Measurements from ENCODE around the gene EFL1. TPM values are rescaled to one million over a fixed set of nuclear protein-coding genes. Genes with fewer than 3 reads are reported as not detected.

Gene EFL1
- total RNA-seq, 4 donors from 2014 or later = 12.9 to 25.1 (median 15.2) TPM

DNA sequence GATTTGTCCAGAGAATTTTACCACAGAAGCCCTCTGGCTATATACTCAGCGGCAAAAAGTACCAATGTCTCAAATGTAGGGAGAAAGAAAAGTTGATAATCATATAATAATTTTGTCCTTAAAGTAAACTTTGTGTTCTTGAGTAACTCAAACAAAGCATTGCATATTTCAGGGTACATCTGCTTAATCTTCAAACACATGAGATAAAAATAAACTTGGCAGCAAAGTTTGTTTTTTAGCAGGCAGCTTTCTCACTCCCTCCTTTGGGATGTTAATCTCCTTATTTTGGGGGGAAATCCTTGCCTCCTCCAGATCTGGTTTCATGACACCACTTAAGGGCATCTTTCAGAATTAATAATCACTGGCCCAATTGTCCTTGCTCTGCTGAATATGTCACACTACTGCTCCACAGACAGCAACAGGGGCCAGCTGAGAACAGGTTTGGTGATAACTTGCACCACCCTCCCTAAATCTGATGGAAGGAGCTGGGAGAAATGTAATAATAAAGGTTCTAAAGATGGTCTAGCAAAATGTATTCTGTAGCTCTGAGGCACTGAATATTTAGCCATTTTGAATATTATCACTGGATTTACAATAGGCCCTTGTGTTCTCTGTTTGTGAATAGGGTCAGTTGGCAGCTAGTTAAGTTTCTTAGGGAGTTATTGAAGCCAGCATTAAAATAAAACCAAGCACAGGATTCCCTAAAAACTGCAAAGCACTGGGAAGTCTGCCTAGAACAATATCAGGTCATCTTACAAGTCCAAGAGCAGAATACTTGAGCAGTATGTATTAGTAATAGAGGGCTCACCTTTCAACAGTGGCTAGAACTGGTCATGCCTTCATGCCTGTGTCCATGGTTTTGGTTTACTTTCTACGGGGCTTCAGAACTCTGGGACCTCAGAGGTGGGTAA lies 79.2 kb downstream of the EFL1 start:
- peak; percentile 96 to 98 for ATAC-seq
- Histone ChIP-seq H3K4me1 (peaks cover 23 to 26% of the 10 kb centered on the region in 2 donors), H3K9me3 (no peaks in the 10 kb centered on the region), H3K27ac (peak overlapping the region; percentile 74 to 85 (median 76)), H3K27me3 (no peaks in the 10 kb centered on the region), H3K36me3 (no peaks in the 10 kb centered on the region), H3K4me3 (peak overlapping the region in 2 of 4 donors; percentile 13 to 21)
- in situ Hi-C loops (cut with MboI; ENCODE audit: low sequenced_read_pairs in 4 of 4) = no loop called here
- TF ChIP-seq, protein P1, sequence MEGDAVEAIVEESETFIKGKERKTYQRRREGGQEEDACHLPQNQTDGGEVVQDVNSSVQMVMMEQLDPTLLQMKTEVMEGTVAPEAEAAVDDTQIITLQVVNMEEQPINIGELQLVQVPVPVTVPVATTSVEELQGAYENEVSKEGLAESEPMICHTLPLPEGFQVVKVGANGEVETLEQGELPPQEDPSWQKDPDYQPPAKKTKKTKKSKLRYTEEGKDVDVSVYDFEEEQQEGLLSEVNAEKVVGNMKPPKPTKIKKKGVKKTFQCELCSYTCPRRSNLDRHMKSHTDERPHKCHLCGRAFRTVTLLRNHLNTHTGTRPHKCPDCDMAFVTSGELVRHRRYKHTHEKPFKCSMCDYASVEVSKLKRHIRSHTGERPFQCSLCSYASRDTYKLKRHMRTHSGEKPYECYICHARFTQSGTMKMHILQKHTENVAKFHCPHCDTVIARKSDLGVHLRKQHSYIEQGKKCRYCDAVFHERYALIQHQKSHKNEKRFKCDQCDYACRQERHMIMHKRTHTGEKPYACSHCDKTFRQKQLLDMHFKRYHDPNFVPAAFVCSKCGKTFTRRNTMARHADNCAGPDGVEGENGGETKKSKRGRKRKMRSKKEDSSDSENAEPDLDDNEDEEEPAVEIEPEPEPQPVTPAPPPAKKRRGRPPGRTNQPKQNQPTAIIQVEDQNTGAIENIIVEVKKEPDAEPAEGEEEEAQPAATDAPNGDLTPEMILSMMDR (IDR thresholded peaks at IDR 0.05 in 4 of 5, conservative IDR thresholded peaks at IDR 0.05 in 1 of 5) = no peak
- no peak for TF ChIP-seq POLR2A (IDR thresholded peaks at IDR 0.05)
- no peak for DNase-seq
- intact Hi-C loops (cut with DNase I; ENCODE audit: low total_unique reads) = no loop called here

DNA sequence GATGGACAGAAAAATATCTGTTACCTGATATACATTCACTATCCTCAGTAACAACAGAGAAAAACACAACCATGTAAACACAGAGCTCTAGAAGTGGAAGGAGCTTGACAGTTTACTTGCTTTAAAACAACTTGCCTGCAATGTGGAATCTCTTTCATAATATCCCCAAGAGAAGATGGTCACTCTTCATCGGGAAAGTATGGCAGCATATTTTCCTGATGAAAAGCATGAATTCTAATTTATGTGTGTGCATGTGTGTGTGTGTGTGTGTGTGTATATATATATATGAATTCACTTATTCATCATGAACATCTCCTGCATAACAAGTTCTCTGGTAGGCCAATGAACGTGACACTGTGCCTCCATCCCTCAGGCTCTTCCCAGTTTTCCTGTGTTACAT lies 81.2 kb downstream of the EFL1 start:
- Histone ChIP-seq H3K27ac (no peak overlapping the region), H3K4me1 (peaks cover 23 to 26% of the 10 kb centered on the region in 2 donors), H3K27me3 (no peaks in the 10 kb centered on the region), H3K36me3 (no peaks in the 10 kb centered on the region), H3K9me3 (no peaks in the 10 kb centered on the region), H3K4me3 (no peak overlapping the region)
- DNase-seq = no peak
- TF ChIP-seq, protein P1 (IDR thresholded peaks at IDR 0.05 in 4 of 5, conservative IDR thresholded peaks at IDR 0.05 in 1 of 5) = no peak
- no peak for TF ChIP-seq POLR2A (IDR thresholded peaks at IDR 0.05)
- ATAC-seq = no peak
- intact Hi-C loops (cut with DNase I; ENCODE audit: low total_unique reads) (no loop called here), in situ Hi-C loops (cut with MboI; ENCODE audit: low sequenced_read_pairs in 4 of 4) (no loop called here)

DNA sequence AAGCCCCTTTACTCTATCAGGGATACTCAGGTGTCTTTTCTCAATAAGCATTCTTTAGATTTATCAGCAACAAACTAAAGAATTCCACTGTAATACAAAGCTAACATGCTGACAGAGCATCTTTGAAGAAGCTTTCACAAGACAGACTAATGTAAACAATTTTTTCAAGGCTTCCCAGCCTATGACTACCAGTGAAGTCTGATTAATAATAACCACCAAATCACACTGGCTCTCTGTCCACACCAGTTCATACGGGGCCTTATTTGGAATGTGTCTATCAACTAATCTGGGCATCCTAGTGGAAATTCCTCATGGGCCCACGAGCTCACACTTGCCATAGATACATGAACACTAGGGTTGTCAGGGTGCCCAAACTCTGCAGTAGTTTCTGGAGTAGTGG lies 84.5 kb downstream of the EFL1 start:
- in situ Hi-C loops (cut with MboI; ENCODE audit: low sequenced_read_pairs in 4 of 4) = no loop called here
- Histone ChIP-seq H3K27ac (no peak overlapping the region), H3K36me3 (no peaks in the 10 kb centered on the region), H3K4me3 (no peak overlapping the region), H3K9me3 (no peaks in the 10 kb centered on the region), H3K4me1 (peaks cover 4 to 5% of the 10 kb centered on the region in 2 donors), H3K27me3 (no peaks in the 10 kb centered on the region)
- intact Hi-C loops (cut with DNase I; ENCODE audit: low total_unique reads) = no loop called here
- no peak for ATAC-seq
- no peak for TF ChIP-seq POLR2A (IDR thresholded peaks at IDR 0.05)
- TF ChIP-seq, protein P1 (IDR thresholded peaks at IDR 0.05 in 4 of 5, conservative IDR thresholded peaks at IDR 0.05 in 1 of 5) = no peak
- DNase-seq = no peak

DNA sequence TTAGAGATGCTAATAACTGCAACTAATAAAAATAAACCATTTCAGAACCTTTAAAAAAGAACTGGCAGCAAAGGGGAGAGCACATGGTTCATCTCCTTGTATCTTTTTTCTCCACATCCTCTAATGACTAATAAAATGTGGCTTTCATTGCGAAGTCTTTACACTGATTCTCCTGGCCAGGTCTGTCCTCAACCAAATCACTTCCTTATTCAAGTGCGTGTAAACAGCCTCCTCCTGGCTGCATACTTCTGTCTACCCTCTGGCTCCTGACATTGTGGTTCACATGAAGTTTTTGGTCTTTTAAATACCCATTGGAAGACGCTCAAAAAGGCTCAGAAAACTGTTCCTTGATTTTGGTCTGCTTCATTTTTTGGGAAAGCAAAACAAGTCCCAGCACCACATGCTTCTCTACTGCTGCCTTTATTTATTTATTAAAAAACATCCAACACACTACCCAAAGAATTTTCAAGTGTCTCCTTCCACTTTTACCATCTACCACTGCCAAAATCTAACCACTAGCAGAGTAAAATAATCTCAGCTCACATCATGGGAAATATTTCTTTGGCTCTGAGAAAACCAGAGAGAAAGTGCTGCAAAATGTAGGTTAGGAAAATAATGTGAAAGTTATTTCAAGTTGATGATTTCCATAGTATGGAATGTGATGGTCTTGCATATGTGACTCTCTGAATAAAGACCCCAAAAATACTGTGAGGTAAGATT lies 85.1 kb downstream of the EFL1 start:
- H3K9me3 ChIP-seq = no peaks in the 10 kb centered on the region
- in situ Hi-C loops (cut with MboI; ENCODE audit: low sequenced_read_pairs in 4 of 4) = no loop called here
- TF ChIP-seq, protein P1 (IDR thresholded peaks at IDR 0.05 in 4 of 5, conservative IDR thresholded peaks at IDR 0.05 in 1 of 5) = no peak
- no peak for TF ChIP-seq POLR2A (IDR thresholded peaks at IDR 0.05)
- no peak overlapping the region for H3K27ac ChIP-seq
- no peak for ATAC-seq
- H3K27me3 ChIP-seq = no peaks in the 10 kb centered on the region
- H3K36me3 ChIP-seq = no peaks in the 10 kb centered on the region
- DNase-seq = no peak
- no peak overlapping the region for H3K4me3 ChIP-seq
- no peaks in the 10 kb centered on the region for H3K4me1 ChIP-seq
- intact Hi-C loops (cut with DNase I; ENCODE audit: low total_unique reads) = no loop called here

All from gastrocnemius medialis (tissue), 4 donors.